Stimulated activated CD4-positive, alpha-beta T cell treated with anti-CD3 and anti-CD28 coated beads, Interleukin-15, amount 100 ng/mL, for 48 hours (primary cell): ENCODE results near the gene TMC1.

Experiments used
- DNase-seq, 2 donors: peaks; one replicate each; pipeline ENCODE4 v3.0.0-alpha.2; 2020; ENCODE audit warnings: low read depth in 2 of 2

The TMC1 gene

GRCh38 chr9:72614067-72614466 lies 92.7 kb downstream of the TMC1 start:
- no peak for DNase-seq

GRCh38 chr9:72615931-72616330 lies 94.5 kb downstream of the TMC1 start:
- DNase-seq = no peak

- DNase-seq = no peak
Measured at GRCh38 chr9:72618811-72619210, 97.4 kb downstream of the TMC1 start.

GRCh38 chr9:72622186-72622585 lies 100.8 kb downstream of the TMC1 start:
- no peak for DNase-seq

- DNase-seq = no peak
Measured at GRCh38 chr9:72623156-72623555, 101.7 kb downstream of the TMC1 start.

- no peak for DNase-seq
Measured at GRCh38 chr9:72627147-72627546, 105.7 kb downstream of the TMC1 start.

- no peak for DNase-seq
Measured at GRCh38 chr9:72627956-72628540, 106.6 kb downstream of the TMC1 start.

- DNase-seq = peak in 1 of 2 donors; percentile 30
Measured at GRCh38 chr9:72633966-72634365, 112.6 kb downstream of the TMC1 start.

- no peak for DNase-seq
Measured at GRCh38 chr9:72635197-72635596, 113.8 kb downstream of the TMC1 start.

- no peak for DNase-seq
Measured at GRCh38 chr9:72636621-72637020, 115.2 kb downstream of the TMC1 start.

- DNase-seq = no peak
Measured at GRCh38 chr9:72643651-72644050, 122.2 kb downstream of the TMC1 start.

- no peak for DNase-seq
Measured at GRCh38 chr9:72646061-72646460, 124.7 kb downstream of the TMC1 start.

GRCh38 chr9:72648324-72649126 lies 127.1 kb downstream of the TMC1 start:
- DNase-seq = no peak

- no peak for DNase-seq
Measured at GRCh38 chr9:72649127-72649442, 127.7 kb downstream of the TMC1 start.

- DNase-seq = no peak
Measured at GRCh38 chr9:72650206-72650605, 128.8 kb downstream of the TMC1 start.

GRCh38 chr9:72656021-72656420 lies 134.6 kb downstream of the TMC1 start:
- no peak for DNase-seq

GRCh38 chr9:72657023-72657422 lies 135.6 kb downstream of the TMC1 start:
- no peak for DNase-seq

GRCh38 chr9:72658703-72659102 lies 137.3 kb downstream of the TMC1 start:
- DNase-seq = no peak

- no peak for DNase-seq
Measured at GRCh38 chr9:72661401-72662135, 140.2 kb downstream of the TMC1 start.

GRCh38 chr9:72665421-72665820 lies 144.0 kb downstream of the TMC1 start:
- no peak for DNase-seq

- DNase-seq = no peak
Measured at GRCh38 chr9:72667181-72667580, 145.8 kb downstream of the TMC1 start.

- DNase-seq = no peak
Measured at GRCh38 chr9:72674961-72675360, 153.6 kb downstream of the TMC1 start.

- DNase-seq = no peak
Measured at GRCh38 chr9:72675586-72675985, 154.2 kb downstream of the TMC1 start.
